Fibroblast of mammary gland (primary cell): ENCODE data around the gene JAK3.

Experiments
- DNase-seq: peaks from one replicate; pipeline ENCODE4 v3.0.0-alpha.2; 2010; ENCODE audit warnings: low read depth
- H3K4me3 ChIP-seq: 2 replicates; pipeline ENCODE4 v1.5.1; 2011; ENCODE audit warnings: low read depth, mild to moderate bottlenecking, low read length, moderate library complexity; ENCODE audit not compliant: control insufficient read depth
- TF ChIP-seq, protein P1 (sequence below): conservative IDR thresholded peaks from 2 replicates; pipeline ENCODE4 v1.5.1; 2011; ENCODE audit warnings: low read depth, low read length, inconsistent platforms; ENCODE audit not compliant: control insufficient read depth, insufficient read depth

The JAK3 gene

DNA sequence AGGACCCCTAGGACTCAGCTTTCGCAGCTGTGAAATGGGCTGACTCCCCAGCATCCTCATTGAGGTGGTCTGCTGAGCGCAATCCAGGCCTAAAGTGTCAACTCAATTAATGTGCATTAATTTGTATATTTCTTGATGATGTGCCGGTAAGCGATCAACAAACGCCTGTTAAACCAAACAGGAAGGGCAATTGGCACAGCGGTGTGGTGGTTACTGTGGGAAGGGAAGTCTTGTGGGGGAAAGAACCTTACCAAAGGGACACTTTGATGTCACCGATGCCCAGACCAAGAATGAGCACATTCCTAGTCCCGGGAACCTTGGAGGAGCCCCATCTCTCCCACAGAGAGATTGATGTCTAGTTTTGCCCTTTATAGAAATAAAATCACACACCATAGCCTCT is 1.6 kb downstream of the JAK3 start:
- TF ChIP-seq, protein P1, sequence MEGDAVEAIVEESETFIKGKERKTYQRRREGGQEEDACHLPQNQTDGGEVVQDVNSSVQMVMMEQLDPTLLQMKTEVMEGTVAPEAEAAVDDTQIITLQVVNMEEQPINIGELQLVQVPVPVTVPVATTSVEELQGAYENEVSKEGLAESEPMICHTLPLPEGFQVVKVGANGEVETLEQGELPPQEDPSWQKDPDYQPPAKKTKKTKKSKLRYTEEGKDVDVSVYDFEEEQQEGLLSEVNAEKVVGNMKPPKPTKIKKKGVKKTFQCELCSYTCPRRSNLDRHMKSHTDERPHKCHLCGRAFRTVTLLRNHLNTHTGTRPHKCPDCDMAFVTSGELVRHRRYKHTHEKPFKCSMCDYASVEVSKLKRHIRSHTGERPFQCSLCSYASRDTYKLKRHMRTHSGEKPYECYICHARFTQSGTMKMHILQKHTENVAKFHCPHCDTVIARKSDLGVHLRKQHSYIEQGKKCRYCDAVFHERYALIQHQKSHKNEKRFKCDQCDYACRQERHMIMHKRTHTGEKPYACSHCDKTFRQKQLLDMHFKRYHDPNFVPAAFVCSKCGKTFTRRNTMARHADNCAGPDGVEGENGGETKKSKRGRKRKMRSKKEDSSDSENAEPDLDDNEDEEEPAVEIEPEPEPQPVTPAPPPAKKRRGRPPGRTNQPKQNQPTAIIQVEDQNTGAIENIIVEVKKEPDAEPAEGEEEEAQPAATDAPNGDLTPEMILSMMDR = no peak
- H3K4me3 ChIP-seq = no peak overlapping the region
- no peak for DNase-seq

DNA sequence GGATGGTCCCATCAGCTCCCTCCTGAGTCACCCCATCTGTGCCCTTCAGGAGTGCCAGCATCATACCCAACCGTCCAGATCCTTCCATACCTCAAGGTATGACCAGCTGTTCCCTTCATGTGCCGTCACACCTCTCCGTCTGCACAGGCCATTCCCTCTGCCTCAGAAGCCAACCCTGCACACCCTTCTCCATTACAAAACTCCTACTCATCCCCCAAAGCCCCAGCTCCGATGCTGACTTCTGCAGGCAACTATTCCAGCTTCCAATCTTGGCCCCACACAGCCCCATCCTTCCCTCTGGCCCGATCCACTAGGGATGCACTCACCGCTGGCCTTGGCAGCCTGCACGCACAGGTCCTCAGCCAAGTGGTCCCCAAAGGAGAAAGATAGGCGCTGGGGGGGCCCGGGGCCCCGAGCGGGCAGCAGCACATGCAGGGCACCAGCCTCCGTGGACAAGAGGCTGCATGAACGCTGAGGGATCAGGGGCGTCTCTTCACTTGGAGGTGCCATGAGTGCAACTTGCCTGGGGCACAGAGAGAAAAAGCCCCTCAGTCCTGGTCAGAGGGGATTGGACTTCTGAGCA is 3.8 kb downstream of the JAK3 start:
- TF ChIP-seq, protein P1 = no peak

DNA sequence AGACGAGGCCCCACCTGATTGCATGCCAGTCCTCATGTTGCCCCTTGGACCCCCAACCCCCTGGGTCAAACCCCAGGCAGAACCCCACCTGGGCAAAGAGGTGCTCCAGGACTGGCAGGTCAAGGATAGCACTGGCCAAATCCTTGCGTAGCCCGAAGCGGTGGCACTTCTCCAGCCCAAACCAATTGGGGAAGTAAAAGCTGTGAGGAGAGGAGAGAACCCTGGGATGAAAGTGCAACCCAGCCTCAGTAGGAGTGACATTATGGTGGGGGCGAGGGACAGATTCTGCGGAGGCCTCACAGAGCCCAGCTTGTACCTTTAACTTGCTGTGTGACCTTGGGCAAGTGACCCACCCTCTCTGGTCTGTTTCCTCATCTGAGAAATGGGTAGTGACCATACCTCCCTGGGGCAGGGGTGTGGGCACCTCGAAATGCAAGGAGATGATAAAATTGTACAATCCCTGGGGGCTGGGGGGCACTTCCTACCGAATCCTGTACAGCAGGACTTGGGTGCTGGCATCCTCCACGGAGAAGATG is 4.4 kb downstream of the JAK3 start:
- no peak overlapping the region for H3K4me3 ChIP-seq
- no peak for DNase-seq
- TF ChIP-seq, protein P1 = no peak

More for the DNA sequence above, 3.8 kb downstream of the JAK3 start:
- no peak for DNase-seq
- H3K4me3 ChIP-seq = no peak overlapping the region

DNA sequence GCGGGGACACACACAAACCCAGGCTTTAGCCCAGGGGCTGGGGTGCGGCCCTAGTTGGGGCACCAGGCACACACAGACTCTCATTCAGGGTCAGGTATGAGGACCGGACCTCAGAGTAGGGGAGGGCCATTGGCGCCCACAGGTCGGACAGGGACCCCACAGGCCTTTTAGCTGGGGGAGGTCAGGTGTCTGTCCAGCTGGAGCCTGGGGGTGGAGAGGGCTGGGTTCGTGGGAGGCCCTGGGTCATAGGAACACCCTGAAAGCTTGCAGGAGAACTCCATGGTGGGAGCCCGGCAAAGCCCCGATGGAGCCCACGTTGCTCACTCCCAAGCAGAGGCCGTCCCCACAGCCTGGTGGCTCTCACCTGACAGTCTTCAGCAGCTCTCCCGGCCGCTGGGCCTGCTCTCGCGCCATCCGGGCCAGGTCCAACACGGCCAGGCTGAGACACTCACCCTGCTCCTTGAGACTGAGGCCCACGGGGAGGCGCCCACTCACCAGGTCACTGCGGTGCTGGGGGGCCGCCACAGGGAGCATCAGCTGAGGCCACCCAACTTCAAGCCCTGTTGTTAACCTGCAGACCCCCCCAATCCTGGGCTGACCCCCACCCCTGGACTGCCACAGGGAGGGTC is 5.0 kb downstream of the JAK3 start:
- H3K4me3 ChIP-seq = peak overlapping the region; percentile 43
- TF ChIP-seq, protein P1 = no peak
- no peak for DNase-seq

DNA sequence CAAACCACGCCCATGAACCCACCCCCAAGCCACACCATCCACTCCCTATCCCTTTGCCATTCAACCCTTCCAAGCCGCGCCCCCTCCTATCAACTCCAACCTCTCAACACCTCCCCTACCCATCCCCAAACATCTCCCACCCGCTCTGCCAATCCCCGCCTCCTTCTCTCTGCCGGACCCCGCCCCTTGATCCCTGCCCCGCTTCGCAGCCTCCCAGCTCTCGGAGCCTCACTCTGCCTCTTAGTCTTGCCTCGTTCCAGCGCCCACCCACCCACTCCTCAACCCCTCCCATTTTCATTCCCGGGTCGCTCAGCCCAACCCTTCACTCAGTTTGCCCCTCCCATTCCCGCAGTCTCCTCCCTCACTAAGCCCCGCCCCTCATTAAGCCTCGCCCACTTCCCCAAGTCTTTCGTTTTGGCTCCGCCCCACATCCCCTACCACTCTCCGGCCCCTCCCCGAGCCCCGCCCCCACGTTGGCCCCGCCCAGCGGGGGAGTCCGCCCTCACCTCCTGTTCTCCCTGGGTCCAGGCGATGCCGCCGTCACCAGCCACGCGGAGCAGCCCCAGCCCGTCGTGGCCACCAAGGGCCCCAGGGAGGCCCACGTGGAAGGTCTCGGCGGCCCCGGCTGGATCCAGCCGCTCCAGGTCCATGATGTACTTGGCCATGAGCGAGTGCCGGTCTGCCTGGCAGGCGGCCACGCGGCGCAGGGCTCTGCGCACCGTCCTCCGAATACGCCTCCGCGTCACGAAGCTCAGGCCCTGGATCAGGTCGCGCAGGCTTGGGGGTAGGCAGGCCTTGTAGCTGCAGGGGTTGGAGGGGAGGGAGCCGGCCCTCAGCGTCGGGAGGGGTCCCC is 5.7 kb downstream of the JAK3 start:
- peak overlapping the region; percentile 43 for H3K4me3 ChIP-seq
- TF ChIP-seq, protein P1 = no peak
- peak; percentile 84 for DNase-seq

DNA sequence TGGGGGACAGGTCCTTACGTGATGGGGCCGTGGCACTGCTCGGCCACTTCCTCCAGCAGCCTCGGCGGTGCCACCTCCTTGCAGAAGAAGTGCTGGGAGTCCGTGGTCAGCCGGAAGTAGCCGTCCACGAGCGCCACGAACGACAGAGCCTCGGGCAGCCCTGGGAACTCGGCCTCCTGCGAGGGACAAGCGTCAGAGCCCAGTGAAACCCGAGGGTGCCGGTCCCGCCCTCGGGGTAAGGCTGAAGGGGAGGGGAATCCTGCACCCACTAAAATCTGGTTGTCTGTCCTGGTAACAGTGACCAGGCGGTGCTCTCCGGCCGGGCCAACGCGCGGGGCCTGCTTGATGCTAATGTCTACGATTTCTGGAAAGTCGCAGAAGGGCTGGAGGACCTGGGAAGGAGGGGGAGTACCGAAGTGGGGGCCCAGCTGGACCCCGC is 6.4 kb downstream of the JAK3 start:
- TF ChIP-seq, protein P1 = no peak
- no peak for DNase-seq
- peak overlapping the region; percentile 31 for H3K4me3 ChIP-seq
